AG04449 (cell line): Measurements from ENCODE around the gene FAM227B.
A peak's percentile ranks its signal among the peaks of the same experiment; 100 is the strongest.
"Not testable (repeated sequence)": the region's sequence is repeated elsewhere in the genome, so short reads cannot be mapped to it uniquely, and the experiment has no call there.

ENCODE experiments used
- CTCF ChIA-PET: fragments of 350-600 bp; formaldehyde crosslinking; extraction: SDS; loops from one replicate; lab custom pipeline; 2021; ENCODE audit warnings: antibody characterized with exemption; lab: Yijun Ruan, JAX
- POLR2A ChIA-PET: fragments of 400-600, 350-600 bp; formaldehyde crosslinking; extraction: SDS; loops from one replicate; lab custom pipeline; 2020; ENCODE audit warnings: antibody characterized with exemption, inconsistent platforms; lab: Yijun Ruan, JAX
- DNase-seq: peaks from one replicate; pipeline ENCODE4 v3.0.0-alpha.2; 2010; ENCODE audit warnings: low read depth, low spot score
- H3K4me3 ChIP-seq: 2 replicates; pipeline ENCODE4 v1.5.1; 2011; ENCODE audit warnings: low read depth, mild to moderate bottlenecking, control low read depth, low read length
- TF ChIP-seq, protein P1 (sequence below): IDR thresholded peaks from one replicate; pipeline ENCODE4 v1.5.1; 2011; ENCODE audit warnings: mild to moderate bottlenecking, moderate library complexity, low read length, control low read depth, inconsistent platforms; ENCODE audit not compliant: insufficient read depth; ENCODE audit errors: missing control alignments

FAM227B gene

DNA sequence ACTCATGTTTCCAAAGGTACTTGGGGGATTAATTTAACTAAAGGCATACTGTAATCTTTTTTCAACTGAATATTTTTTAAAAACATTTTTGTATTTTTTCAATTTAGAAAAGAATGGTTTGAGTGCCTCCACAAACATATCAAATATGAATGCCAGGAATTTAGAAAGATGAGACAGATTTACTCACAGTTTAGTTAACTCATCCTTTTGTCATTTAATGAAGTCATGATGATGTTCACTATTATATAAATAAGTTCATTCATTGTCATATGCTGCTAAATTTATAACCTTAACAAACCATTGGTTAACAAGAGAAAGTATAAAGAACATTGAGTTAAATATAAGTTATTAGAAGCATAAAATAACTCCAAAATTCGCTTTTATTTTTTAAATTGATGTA, 147.6 kb downstream of the FAM227B start:
- DNase-seq = no peak
- CTCF ChIA-PET = no interaction called here
- POLR2A ChIA-PET = no interaction called here
- H3K4me3 ChIP-seq = no peak overlapping the region
- TF ChIP-seq, protein P1, sequence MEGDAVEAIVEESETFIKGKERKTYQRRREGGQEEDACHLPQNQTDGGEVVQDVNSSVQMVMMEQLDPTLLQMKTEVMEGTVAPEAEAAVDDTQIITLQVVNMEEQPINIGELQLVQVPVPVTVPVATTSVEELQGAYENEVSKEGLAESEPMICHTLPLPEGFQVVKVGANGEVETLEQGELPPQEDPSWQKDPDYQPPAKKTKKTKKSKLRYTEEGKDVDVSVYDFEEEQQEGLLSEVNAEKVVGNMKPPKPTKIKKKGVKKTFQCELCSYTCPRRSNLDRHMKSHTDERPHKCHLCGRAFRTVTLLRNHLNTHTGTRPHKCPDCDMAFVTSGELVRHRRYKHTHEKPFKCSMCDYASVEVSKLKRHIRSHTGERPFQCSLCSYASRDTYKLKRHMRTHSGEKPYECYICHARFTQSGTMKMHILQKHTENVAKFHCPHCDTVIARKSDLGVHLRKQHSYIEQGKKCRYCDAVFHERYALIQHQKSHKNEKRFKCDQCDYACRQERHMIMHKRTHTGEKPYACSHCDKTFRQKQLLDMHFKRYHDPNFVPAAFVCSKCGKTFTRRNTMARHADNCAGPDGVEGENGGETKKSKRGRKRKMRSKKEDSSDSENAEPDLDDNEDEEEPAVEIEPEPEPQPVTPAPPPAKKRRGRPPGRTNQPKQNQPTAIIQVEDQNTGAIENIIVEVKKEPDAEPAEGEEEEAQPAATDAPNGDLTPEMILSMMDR = no peak

DNA sequence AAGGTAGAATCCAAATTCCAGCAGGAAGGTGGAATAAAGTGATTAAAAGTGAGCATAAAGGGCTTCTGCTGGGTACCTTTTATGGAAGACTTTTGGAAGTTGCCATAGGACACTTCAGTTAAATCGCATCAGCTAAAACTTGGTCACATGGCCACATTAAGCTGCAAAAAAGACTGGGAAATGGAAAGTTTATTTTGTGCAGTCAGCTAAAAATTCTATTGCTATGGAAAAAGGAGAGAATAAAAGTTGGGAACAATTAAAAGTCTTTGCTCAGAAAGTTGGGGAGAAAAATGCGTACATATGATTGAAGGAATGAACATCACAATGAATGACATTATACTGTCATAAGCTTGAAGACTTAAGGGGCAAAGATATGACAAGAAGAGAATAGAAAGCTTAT, 148.3 kb downstream of the FAM227B start:
- DNase-seq = no peak
- TF ChIP-seq, protein P1 = no peak
- H3K4me3 ChIP-seq = no peak overlapping the region
- CTCF ChIA-PET = no interaction called here
- POLR2A ChIA-PET = no interaction called here

DNA sequence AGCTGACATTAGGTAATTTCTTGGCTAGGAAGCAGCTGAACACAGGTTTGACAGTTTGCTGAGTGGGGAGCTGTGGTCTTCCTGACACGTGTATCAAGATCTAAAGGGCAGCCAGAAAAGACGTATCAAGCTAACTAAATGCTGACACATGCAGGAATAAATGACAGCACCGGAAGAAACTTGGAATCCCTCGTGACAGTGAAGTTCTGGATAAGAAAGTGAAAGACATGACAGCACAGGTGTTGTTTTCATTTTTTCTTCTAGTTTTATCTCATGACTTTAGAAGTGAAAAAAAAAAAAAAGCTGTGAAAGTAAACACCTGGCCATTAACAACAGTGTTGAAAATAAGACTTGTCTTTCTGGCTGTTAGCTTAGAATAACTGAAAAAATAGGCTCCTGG, 148.9 kb downstream of the FAM227B start:
- ChIA-PET CTCF (no interaction called here), POLR2A (no interaction called here)
- H3K4me3 ChIP-seq = no peak overlapping the region

DNA sequence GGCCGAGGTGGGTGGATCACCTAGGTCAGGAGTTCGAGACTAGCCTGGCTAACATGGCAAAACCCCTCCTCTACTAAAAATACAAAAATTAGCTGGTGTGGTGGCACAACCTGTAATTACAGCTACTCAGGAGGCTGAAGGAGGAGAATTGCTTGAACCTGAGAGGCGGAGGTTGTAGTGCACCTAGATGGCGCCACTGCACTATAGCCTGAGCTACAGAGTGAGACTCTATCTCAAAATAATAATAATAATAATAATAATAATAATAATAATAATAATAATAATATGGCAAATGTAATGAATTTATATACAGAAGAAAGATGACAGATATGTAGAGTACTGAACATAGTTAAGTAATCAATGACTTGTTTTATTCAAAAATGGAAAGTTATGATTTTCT, 149.4 kb downstream of the FAM227B start:
- H3K4me3 ChIP-seq, DNase-seq, CTCF ChIA-PET, POLR2A ChIA-PET: not testable (repeated sequence)
- TF ChIP-seq, protein P1 = peak; percentile 1

More for the DNA sequence above, 148.9 kb downstream of the FAM227B start:
- TF ChIP-seq, protein P1 = no peak
- no peak for DNase-seq

DNA sequence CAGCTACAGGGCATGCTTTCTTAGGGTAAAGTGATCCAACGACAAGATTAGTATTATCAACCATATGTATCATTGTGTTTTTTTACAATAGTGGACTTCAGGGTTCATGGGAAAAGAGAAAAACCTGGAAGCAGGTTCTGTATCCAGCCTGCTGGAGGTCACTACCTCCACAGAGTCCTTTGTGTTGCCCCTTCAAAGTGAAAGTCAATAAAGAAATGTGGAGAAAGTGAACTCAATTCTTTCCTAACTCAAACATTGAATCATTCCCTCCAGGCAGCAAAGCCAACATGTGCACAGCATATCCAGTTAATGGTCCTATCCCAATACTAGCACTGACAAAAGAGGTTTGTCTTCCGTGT, 152.2 kb downstream of the FAM227B start:
- ChIA-PET POLR2A (no interaction called here), CTCF (no interaction called here)
- TF ChIP-seq, protein P1 = no peak
- no peak overlapping the region for H3K4me3 ChIP-seq
- no peak for DNase-seq

DNA sequence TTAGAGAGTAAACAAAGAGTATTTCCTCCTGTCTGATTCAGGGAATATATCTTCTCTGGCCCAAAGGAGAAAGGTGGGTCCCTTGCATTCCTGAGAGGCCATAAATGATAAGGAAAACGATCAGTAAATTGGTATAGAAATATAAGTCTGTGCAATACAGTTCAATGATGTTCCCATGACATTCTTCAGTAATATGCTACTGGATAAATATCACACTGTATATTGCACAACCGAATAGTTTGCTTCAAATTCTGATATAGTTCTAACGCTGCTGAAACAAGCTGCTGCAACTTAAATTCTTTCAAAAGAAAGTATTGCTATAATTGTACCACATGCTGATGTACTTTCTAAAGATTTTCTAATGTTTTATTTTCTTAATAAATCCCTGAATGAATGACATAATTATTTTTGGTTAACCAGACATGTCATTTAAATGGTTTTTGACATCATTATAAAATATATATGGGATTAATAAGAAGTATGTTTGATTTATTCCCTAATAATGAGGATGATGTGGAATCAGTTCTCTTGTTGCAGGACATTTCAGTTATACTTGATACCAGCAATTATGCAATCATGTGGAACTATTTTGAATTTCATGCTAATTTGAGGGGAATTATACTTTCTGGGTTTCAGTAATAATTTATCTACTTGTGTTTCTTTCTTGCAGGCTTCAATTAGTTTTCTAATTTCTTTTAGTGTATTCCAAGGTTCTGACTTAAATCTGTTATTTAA, 152.7 kb downstream of the FAM227B start:
- CTCF ChIA-PET = no interaction called here
- H3K4me3 ChIP-seq = no peak overlapping the region
- DNase-seq = no peak
- POLR2A ChIA-PET = no interaction called here
- TF ChIP-seq, protein P1 = no peak
